ENCODE measurements around the gene ARHGDIG.

The ARHGDIG gene

DNA sequence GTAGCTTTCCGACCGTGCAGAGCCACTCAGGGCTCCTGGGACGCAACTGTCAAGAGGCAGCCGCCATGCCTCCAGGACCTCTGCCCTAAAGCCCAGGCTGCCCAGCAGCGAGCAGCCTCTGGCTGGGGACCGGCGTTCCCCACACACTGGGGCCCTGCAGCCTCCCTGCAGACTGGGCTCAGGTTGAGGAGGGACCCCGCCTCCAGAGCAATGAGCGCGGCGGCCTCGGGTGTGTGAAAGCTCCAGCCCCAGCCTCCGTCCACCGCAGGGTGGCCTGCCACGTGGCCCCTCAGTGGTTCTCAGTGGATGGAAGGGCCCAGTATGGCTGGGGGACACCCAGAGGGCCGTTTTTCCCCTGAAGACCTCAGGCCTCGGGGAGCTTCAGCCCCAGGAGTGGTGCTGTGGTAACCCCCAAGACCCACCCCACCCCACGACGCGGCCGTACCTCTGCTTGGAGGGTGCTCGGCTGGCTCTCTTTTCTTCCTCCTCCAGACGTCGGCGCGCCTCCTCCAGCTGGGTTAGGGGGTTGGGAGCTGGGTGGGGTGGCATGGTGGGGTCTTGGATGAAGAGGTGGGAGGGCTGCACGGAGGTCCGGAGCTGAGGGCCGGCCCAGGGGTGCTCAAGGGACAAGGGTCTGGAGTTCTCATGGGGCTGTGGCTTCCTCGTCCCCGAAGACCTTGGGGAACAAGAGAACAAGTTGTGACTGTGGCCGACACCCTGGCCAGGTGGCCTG lies 12.8 kb downstream of the ARHGDIG start:
- no peaks in the 10 kb centered on the region for H3K4me1 Mint-ChIP-seq
- no peaks in the 10 kb centered on the region for H3K27me3 Mint-ChIP-seq (ENCODE audit: low read depth)
- no peak overlapping the region for H3K4me3 Mint-ChIP-seq
- TF ChIP-seq, protein P1, sequence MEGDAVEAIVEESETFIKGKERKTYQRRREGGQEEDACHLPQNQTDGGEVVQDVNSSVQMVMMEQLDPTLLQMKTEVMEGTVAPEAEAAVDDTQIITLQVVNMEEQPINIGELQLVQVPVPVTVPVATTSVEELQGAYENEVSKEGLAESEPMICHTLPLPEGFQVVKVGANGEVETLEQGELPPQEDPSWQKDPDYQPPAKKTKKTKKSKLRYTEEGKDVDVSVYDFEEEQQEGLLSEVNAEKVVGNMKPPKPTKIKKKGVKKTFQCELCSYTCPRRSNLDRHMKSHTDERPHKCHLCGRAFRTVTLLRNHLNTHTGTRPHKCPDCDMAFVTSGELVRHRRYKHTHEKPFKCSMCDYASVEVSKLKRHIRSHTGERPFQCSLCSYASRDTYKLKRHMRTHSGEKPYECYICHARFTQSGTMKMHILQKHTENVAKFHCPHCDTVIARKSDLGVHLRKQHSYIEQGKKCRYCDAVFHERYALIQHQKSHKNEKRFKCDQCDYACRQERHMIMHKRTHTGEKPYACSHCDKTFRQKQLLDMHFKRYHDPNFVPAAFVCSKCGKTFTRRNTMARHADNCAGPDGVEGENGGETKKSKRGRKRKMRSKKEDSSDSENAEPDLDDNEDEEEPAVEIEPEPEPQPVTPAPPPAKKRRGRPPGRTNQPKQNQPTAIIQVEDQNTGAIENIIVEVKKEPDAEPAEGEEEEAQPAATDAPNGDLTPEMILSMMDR (IDR thresholded peaks at IDR 0.05; ENCODE audit: unreplicated experiment in 3 of 3) = no peak
- no peak overlapping the region for H3K27ac Mint-ChIP-seq
- H3K9me3 Mint-ChIP-seq = no peaks in the 10 kb centered on the region
- H3K36me3 Mint-ChIP-seq (ENCODE audit: low read depth) = peaks cover 4% of the 10 kb centered on the region

DNA sequence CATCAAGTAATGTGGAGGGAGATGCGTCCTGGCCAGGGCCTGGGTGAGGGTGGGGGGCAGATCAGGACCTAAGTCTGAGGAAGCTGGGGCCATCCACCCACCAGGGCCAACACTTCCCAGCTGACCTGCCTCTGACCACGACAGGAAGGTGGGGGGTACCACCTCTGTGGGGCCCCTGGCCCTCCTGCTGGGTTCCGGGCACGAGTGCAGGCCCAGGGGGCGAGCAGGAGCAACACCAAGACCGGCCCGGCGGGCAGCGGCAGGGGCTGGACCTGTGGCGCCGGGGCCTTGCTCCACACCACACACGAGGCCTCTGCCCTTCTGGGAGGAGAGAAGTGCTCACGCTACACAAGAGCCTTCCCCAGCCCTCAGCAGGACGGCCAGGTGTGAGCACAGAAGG lies 15.9 kb downstream of the ARHGDIG start:
- Mint-ChIP-seq H3K36me3 (ENCODE audit: low read depth) (peaks cover 3% of the 10 kb centered on the region), H3K4me3 (no peak overlapping the region), H3K9me3 (no peaks in the 10 kb centered on the region), H3K27me3 (ENCODE audit: low read depth) (no peaks in the 10 kb centered on the region), H3K27ac (no peak overlapping the region), H3K4me1 (no peaks in the 10 kb centered on the region)
- TF ChIP-seq, protein P1 (IDR thresholded peaks at IDR 0.05; ENCODE audit: unreplicated experiment in 3 of 3) = no peak

DNA sequence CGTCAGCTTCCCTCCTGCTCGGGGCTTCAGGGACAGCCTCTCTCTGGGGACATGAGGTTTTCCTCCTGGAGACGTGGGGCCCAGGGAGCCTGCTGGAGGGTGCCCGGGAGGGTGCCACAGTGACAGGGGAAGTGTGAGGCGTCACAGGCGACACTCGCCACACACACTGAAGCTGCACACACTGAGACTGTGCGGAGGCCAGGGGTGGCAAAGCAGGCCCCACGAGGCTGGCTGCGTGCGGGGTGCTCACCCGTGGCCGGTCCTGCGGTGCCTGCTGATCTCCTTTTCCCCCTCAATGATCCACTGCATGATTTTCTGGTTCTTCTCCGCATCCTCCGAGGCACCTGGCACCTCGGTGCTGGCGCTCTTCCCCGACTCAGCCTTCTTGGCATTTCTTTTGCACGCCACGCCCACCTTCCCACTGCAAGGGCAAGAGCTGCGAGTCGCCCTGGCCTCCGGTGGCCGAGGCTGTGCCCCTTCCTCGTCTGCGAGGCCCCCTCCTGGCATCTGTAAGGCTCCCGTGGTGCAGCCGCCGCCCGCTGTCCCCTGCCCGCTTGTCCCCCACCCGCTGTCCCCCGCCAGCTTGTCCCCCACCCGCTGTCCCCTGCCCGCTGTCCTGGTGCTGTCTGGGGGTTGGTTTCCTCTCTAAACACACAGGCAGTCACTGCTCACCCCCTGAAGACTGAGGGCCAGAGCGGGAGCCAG lies 16.6 kb downstream of the ARHGDIG start:
- H3K36me3 Mint-ChIP-seq (ENCODE audit: low read depth) = peaks cover 3% of the 10 kb centered on the region
- TF ChIP-seq, protein P1 (IDR thresholded peaks at IDR 0.05; ENCODE audit: unreplicated experiment in 3 of 3) = no peak
- no peaks in the 10 kb centered on the region for H3K9me3 Mint-ChIP-seq
- no peaks in the 10 kb centered on the region for H3K27me3 Mint-ChIP-seq (ENCODE audit: low read depth)
- no peak overlapping the region for H3K27ac Mint-ChIP-seq
- no peaks in the 10 kb centered on the region for H3K4me1 Mint-ChIP-seq
- no peak overlapping the region for H3K4me3 Mint-ChIP-seq

DNA sequence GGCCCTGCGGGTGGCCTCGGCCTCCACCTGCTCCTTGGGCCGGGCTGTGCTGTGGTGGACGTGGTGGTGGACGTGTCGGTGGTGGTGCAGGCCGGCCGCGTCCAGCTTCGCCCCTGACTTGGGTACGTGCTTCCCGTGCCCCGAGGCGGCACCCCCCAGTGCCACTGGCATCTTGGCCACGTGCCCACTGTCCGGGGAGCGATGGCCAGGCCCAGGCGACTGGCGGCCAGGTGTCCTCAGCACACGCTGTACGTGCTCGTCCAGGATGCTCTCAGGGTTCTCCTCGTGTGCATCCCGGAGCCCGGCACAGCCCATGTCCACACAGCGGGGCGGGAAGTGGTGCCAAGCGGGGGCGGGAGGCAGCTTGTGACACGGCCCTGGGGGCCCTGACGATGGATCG lies 17.4 kb downstream of the ARHGDIG start:
- no peaks in the 10 kb centered on the region for H3K4me1 Mint-ChIP-seq
- H3K9me3 Mint-ChIP-seq = no peaks in the 10 kb centered on the region
- H3K4me3 Mint-ChIP-seq = no peak overlapping the region
- H3K36me3 Mint-ChIP-seq (ENCODE audit: low read depth) = no peaks in the 10 kb centered on the region
- H3K27me3 Mint-ChIP-seq (ENCODE audit: low read depth) = no peaks in the 10 kb centered on the region
- TF ChIP-seq, protein P1 (IDR thresholded peaks at IDR 0.05; ENCODE audit: unreplicated experiment in 3 of 3) = no peak
- H3K27ac Mint-ChIP-seq = no peak overlapping the region

DNA sequence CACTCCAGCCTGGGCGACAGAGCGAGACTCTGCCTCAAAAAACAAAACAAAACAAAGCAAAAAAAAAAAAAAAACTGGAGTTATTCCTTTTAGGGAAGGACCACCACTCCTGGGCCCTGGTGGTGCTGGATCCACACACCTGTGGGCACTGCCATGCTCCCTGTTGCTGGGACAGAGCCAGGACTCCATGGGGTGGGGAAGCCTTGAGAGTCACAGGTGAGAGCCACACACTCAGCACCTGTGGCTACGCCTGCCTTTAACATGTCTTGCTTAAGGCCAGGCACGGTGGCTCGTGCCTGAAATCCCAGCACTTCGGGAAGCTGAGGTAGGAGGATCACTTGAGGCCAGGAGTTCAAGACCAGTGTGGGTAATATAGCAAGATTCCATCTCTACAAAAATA lies 20.8 kb downstream of the ARHGDIG start:
- no peak overlapping the region for H3K4me3 Mint-ChIP-seq
- peaks cover 12% of the 10 kb centered on the region for H3K36me3 Mint-ChIP-seq (ENCODE audit: low read depth)
- H3K27me3 Mint-ChIP-seq (ENCODE audit: low read depth) = no peaks in the 10 kb centered on the region
- no peaks in the 10 kb centered on the region for H3K9me3 Mint-ChIP-seq
- no peak overlapping the region for H3K27ac Mint-ChIP-seq
- H3K4me1 Mint-ChIP-seq = peaks cover 5% of the 10 kb centered on the region
- TF ChIP-seq, protein P1 (IDR thresholded peaks at IDR 0.05; ENCODE audit: unreplicated experiment in 3 of 3) = no peak

Measured in nephron (organoid).